ENCODE data around the gene PSTPIP1.

DNA sequence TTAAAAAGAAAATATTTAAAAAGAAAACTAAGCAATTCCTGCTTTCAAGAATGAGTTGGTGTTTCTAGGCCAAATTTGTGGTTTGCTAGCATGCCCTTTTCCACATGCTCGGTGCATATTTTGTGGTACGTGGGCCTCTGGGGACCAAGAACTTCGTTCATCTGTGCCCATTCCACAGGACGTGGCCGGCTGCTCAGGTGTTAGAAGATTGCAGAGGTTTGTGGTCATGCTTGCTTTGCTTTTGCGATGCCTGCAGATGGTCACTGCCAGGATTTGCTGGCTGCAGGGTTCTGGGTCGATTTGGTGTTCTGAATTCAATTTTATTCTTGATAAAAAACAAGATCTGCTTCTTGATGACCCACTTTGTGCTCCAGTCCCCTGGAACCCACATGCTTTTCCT, 7.5 kb downstream of the PSTPIP1 start:
- TF ChIP-seq, protein P1, sequence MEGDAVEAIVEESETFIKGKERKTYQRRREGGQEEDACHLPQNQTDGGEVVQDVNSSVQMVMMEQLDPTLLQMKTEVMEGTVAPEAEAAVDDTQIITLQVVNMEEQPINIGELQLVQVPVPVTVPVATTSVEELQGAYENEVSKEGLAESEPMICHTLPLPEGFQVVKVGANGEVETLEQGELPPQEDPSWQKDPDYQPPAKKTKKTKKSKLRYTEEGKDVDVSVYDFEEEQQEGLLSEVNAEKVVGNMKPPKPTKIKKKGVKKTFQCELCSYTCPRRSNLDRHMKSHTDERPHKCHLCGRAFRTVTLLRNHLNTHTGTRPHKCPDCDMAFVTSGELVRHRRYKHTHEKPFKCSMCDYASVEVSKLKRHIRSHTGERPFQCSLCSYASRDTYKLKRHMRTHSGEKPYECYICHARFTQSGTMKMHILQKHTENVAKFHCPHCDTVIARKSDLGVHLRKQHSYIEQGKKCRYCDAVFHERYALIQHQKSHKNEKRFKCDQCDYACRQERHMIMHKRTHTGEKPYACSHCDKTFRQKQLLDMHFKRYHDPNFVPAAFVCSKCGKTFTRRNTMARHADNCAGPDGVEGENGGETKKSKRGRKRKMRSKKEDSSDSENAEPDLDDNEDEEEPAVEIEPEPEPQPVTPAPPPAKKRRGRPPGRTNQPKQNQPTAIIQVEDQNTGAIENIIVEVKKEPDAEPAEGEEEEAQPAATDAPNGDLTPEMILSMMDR (IDR thresholded peaks at IDR 0.05; ENCODE audit: low read depth, low read length): no peak
- TF ChIP-seq EZH2phosphoT487 (IDR thresholded peaks at IDR 0.05; ENCODE audit: low read depth): no peak
